Panc1 (cell line): Measurements from ENCODE around the gene GRIK1. TPM values are rescaled to one million over a fixed set of nuclear protein-coding genes. Genes with fewer than 3 reads are reported as not detected.

Experiments
- ATAC-seq: fragments of 200-7000 bp; cut with Tn5 transposase; 2 replicates; pipeline ENCODE4 v1.9.1; 2020; ENCODE audit warnings: mild to moderate bottlenecking, moderate library complexity
- BruUV-seq: library from RNA; stranded (reverse); fragments of 400-500 nt; replicated peaks from 2 replicates; lab custom pipeline; 2021; lab: Mats Ljungman, UMichigan
- CTCF ChIA-PET: fragments of 300-600 bp; sonication (Branson Sonifier 250); formaldehyde crosslinking; loops from one replicate; lab custom pipeline; 2022; ENCODE audit warnings: antibody characterized with exemption; lab: Charles Lee
- POLR2A ChIA-PET: fragments of 300-600 bp; sonication (Branson Sonifier 250); formaldehyde crosslinking; loops from one replicate; lab custom pipeline; 2022; ENCODE audit warnings: antibody characterized with exemption; lab: Charles Lee
- DNase-seq: peaks from one replicate; pipeline ENCODE4 v3.0.0-alpha.2; 2010; ENCODE audit warnings: low read depth, low spot score
- H3K27ac ChIP-seq: 2 replicates; pipeline ENCODE4 v1.5.1; 2011; ENCODE audit warnings: mild to moderate bottlenecking, low read length, inconsistent platforms
- H3K27me3 ChIP-seq: fragments of 200-500 bp; sonication (Bioruptor generic); 2 replicates; pipeline ENCODE4 v1.6.0; 2014; ENCODE audit warnings: low read length, inconsistent platforms; ENCODE audit not compliant: control insufficient read depth, insufficient read depth
- H3K36me3 ChIP-seq: fragments of 200-500 bp; sonication (Bioruptor generic); 2 replicates; pipeline ENCODE4 v1.5.1; 2014; ENCODE audit warnings: inconsistent platforms, mild to moderate bottlenecking, low read length, moderate library complexity; ENCODE audit not compliant: control insufficient read depth, insufficient read depth
- H3K4me1 ChIP-seq: 2 replicates; pipeline ENCODE4 v1.5.1; 2011; ENCODE audit warnings: inconsistent platforms, mild to moderate bottlenecking, low read length, moderate library complexity; ENCODE audit not compliant: control insufficient read depth, insufficient read depth
- H3K4me3 ChIP-seq, 2 experiments: 2 replicates each; pipeline ENCODE4 v1.5.1; 2011 to 2012; ENCODE audit warnings: low read depth in 2 of 2, low read length in 2 of 2, mild to moderate bottlenecking in 2 of 2, inconsistent platforms in 1 of 2, moderate library complexity in 1 of 2
- H3K9me3 ChIP-seq: fragments of 200-500 bp; sonication (Bioruptor generic); 2 replicates; pipeline ENCODE4 v1.5.1; 2014; ENCODE audit warnings: low read depth, mild to moderate bottlenecking, inconsistent platforms, low read length, moderate library complexity; ENCODE audit not compliant: control insufficient read depth, insufficient read depth
- CTCF ChIP-seq: fragments of 450-650 bp; IDR thresholded peaks from 2 replicates; pipeline ENCODE4 v1.5.1; 2017; ENCODE audit warnings: mild to moderate bottlenecking
- POLR2AphosphoS5 ChIP-seq: IDR thresholded peaks from 2 replicates; pipeline ENCODE4 v1.6.1; 2012; ENCODE audit warnings: mild to moderate bottlenecking, low read depth, low read length, moderate library complexity
- REST ChIP-seq, 2 experiments: IDR thresholded peaks; 2 replicates each; pipeline ENCODE4 v1.6.1; 2011 to 2012; ENCODE audit warnings: low read depth in 2 of 2, control low read depth in 1 of 2, low read length in 1 of 2, mild to moderate bottlenecking in 1 of 2, moderate library complexity in 1 of 2; ENCODE audit not compliant: insufficient read depth in 1 of 2
- SIN3A ChIP-seq: IDR thresholded peaks from 2 replicates; pipeline ENCODE4 v1.6.1; 2012; ENCODE audit warnings: low read depth, mild to moderate bottlenecking, low read length, moderate library complexity, borderline replicate concordance; ENCODE audit not compliant: insufficient read depth
- TCF7L2 ChIP-seq: IDR thresholded peaks from 2 replicates; pipeline ENCODE4 v1.6.1; 2011; ENCODE audit warnings: mild to moderate bottlenecking, low read depth, low read length, inconsistent platforms
- in situ Hi-C: cut with HindIII; loops from 2 replicates; pipeline ENCODE4 v1.10.0; 2016; ENCODE audit warnings: low sequenced_read_pairs, low pct_unique_long_range_greater_than_20kb
- intact Hi-C: fragments of 100-400 bp; cut with micrococcal nuclease; formaldehyde crosslinking; loops from one replicate; pipeline ENCODE4 v1.10.0; 2022; ENCODE audit not compliant: unreplicated experiment
- total RNA-seq: library from RNA; stranded (reverse); gene quantifications from one replicate; pipeline ENCODE4 v1.2.1, GENCODE V29; 2021; ENCODE audit not compliant: unreplicated experiment

The GRIK1 gene
- total RNA-seq, 1 experiment from 2014 or later: not detected

- no peak for TF ChIP-seq SIN3A
- DNase-seq (no peak), ATAC-seq (no peak)
- CTCF ChIA-PET: no interaction called here
- intact Hi-C loops: no loop called here
- no TSS peak for BruUV-seq
- no peaks in the 10 kb centered on the region for H3K36me3 ChIP-seq
- in situ Hi-C loops: no loop called here
- H3K4me1 ChIP-seq: no peaks in the 10 kb centered on the region
- H3K27me3 ChIP-seq: no peaks in the 10 kb centered on the region
- H3K9me3 ChIP-seq: no peaks in the 10 kb centered on the region
- POLR2A ChIA-PET: no interaction called here
- H3K4me3 ChIP-seq: no peak overlapping the region
- no peak overlapping the region for H3K27ac ChIP-seq
Measured at GRCh38 chr21:29854795-29855194, 85.0 kb downstream of the GRIK1 start.

GRCh38 chr21:29851611-29852010 lies 88.2 kb downstream of the GRIK1 start:
- Histone ChIP-seq H3K27me3 (no peaks in the 10 kb centered on the region), H3K4me1 (no peaks in the 10 kb centered on the region), H3K9me3 (no peaks in the 10 kb centered on the region), H3K36me3 (no peaks in the 10 kb centered on the region), H3K4me3 (no peak overlapping the region), H3K27ac (no peak overlapping the region)
- no TSS peak for BruUV-seq
- in situ Hi-C loops: no loop called here
- ATAC-seq: no peak
- no peak for DNase-seq
- POLR2A ChIA-PET: interaction anchor here (0.6 kb wide), 1 partner anchor 1069 kb away, joined by 4 read pairs; no protein-coding TSS in a partner anchor
- TF ChIP-seq SIN3A: no peak
- TF ChIP-seq POLR2AphosphoS5: no peak
- TF ChIP-seq CTCF: no peak
- TF ChIP-seq TCF7L2: no peak
- TF ChIP-seq REST (IDR thresholded peaks at IDR 0.05; ENCODE audit: insufficient read depth in 1 of 2, low read depth in 2 of 2, low read length in 1 of 2): no peak
- CTCF ChIA-PET: no interaction called here
- intact Hi-C loops: no loop called here

GRCh38 chr21:29849735-29850176 lies 90.0 kb downstream of the GRIK1 start:
- intact Hi-C loops: loop anchor here (2.0 kb wide), 1 partner anchor 373 kb away; no protein-coding TSS in a partner anchor
- no peaks in the 10 kb centered on the region for H3K36me3 ChIP-seq
- no TSS peak for BruUV-seq
- POLR2A ChIA-PET: no interaction called here
- H3K27me3 ChIP-seq: no peaks in the 10 kb centered on the region
- in situ Hi-C loops: no loop called here
- H3K4me1 ChIP-seq: no peaks in the 10 kb centered on the region
- ATAC-seq: peak; percentile 92
- TF ChIP-seq SIN3A: no peak
- no peak for TF ChIP-seq POLR2AphosphoS5
- TF ChIP-seq CTCF: peak; percentile 79
- TF ChIP-seq REST (IDR thresholded peaks at IDR 0.05; ENCODE audit: insufficient read depth in 1 of 2, low read depth in 2 of 2, low read length in 1 of 2): no peak
- TF ChIP-seq TCF7L2: peak; percentile 97
- H3K27ac ChIP-seq: no peak overlapping the region
- CTCF ChIA-PET: no interaction called here
- H3K4me3 ChIP-seq: no peak overlapping the region
- DNase-seq: peak; percentile 30
- no peaks in the 10 kb centered on the region for H3K9me3 ChIP-seq
